Measurements from ENCODE around the gene CSPG4. TPM values are rescaled to one million over a fixed set of nuclear protein-coding genes. Genes with fewer than 3 reads are reported as not detected.

Gene CSPG4
- total and polyA plus RNA-seq, 2 donors (not counting 1 experiment from before 2014, with no cell fraction given): 0.03 to 0.15 TPM

DNA sequence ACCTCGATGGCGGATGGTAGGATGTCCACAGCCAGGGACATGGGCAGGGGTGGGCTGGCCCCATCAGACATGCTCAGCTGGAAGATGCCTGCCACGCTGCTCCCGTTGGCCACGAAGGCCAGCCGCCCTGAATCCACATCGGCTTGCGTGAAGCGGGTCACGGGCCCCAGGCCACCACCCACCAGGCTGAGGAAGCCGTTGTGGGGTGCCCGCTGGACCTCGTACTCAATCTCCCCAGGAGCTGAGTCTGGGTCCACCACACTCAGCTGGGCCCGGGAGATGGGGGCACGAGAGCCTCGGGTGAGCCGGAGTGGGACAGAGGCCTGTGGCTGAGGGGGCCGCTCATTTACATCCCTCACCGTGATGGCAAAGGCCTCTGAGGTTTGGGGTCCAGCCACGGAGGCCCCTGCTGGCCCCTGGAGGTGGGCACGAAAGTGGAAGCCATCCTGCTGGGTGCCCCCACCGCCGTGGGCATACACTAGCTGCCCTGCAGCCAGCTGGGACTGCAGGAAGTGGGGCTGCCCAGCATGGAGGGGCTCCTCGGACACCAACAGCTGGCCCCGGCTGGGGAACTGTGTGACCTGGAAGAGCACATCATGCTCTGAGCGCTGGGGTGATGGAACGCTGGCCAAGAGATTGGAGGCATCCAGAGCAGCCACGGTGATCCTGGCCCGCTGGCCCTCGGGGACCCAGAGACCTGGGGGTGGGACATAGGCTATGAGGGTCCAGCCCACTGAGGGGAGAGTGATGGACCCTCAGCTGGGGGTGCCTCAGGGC lies 35.8 kb downstream of the CSPG4 start:
- Histone ChIP-seq H3K4me2 (replicated peaks; ENCODE audit: low read depth, low read length, poor library complexity, severe bottlenecking) (no peak overlapping the region), H3K9me3 (ENCODE audit: control extremely low read depth in 1 of 3, control insufficient read depth in 2 of 3, insufficient read depth in 1 of 3, low read length in 2 of 3) (no peaks in the 10 kb centered on the region), H3K9ac (ENCODE audit: low read length) (no peak overlapping the region), H3K27ac (ENCODE audit: low read length in 2 of 2) (no peak overlapping the region), H2AFZ (ENCODE audit: insufficient read depth, low read depth, low read length, poor library complexity, severe bottlenecking) (no peak overlapping the region), H3K4me1 (ENCODE audit: control insufficient read depth in 2 of 2, insufficient read depth in 2 of 2, low read length in 2 of 2) (no peaks in the 10 kb centered on the region), H3K36me3 (replicated peaks in 1 of 2; ENCODE audit: control extremely low read depth in 1 of 2, control insufficient read depth in 1 of 2, extremely low read depth in 1 of 2, insufficient read depth in 2 of 2, low read length in 1 of 2) (no peaks in the 10 kb centered on the region), H4K20me1 (ENCODE audit: control insufficient read depth, insufficient read depth, low read length, poor library complexity, severe bottlenecking) (no peaks in the 10 kb centered on the region), H3K27me3 (replicated peaks in 1 of 4; ENCODE audit: control extremely low read depth in 1 of 4, control insufficient read depth in 3 of 4, insufficient read depth in 4 of 4, low read length in 3 of 4) (no peaks in the 10 kb centered on the region), H3K79me2 (ENCODE audit: control insufficient read depth, insufficient read depth, low read length) (no peaks in the 10 kb centered on the region), H3K4me3 (ENCODE audit: control extremely low read depth in 1 of 5, extremely low read depth in 1 of 5, insufficient read depth in 1 of 5, low read depth in 2 of 5, low read length in 4 of 5) (no peak overlapping the region)
- Mint-ChIP-seq H3K4me1 (peaks cover 4% of the 10 kb centered on the region), H3K9me3 (ENCODE audit: insufficient read depth) (no peaks in the 10 kb centered on the region), H3K4me3 (no peak overlapping the region), H3K27ac (no peak overlapping the region), H3K27me3 (no peaks in the 10 kb centered on the region)
- ChIA-PET CTCF (no interaction called here), POLR2A (no interaction called here)
- intact Hi-C loops (cut with micrococcal nuclease): no loop called here
- 90% methylated on average over 29 of the region's 30 CpGs for WGBS (ENCODE audit: insufficient coverage)
- no peak for ATAC-seq (ENCODE audit: low read depth)
- no peak for DNase-seq
- TF ChIP-seq, protein P1, sequence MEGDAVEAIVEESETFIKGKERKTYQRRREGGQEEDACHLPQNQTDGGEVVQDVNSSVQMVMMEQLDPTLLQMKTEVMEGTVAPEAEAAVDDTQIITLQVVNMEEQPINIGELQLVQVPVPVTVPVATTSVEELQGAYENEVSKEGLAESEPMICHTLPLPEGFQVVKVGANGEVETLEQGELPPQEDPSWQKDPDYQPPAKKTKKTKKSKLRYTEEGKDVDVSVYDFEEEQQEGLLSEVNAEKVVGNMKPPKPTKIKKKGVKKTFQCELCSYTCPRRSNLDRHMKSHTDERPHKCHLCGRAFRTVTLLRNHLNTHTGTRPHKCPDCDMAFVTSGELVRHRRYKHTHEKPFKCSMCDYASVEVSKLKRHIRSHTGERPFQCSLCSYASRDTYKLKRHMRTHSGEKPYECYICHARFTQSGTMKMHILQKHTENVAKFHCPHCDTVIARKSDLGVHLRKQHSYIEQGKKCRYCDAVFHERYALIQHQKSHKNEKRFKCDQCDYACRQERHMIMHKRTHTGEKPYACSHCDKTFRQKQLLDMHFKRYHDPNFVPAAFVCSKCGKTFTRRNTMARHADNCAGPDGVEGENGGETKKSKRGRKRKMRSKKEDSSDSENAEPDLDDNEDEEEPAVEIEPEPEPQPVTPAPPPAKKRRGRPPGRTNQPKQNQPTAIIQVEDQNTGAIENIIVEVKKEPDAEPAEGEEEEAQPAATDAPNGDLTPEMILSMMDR (IDR thresholded peaks at IDR 0.05): no peak
- TF ChIP-seq EZH2 (IDR thresholded peaks at IDR 0.05; ENCODE audit: borderline replicate concordance, insufficient read depth, low read depth, low read length, poor library complexity, severe bottlenecking): no peak

DNA sequence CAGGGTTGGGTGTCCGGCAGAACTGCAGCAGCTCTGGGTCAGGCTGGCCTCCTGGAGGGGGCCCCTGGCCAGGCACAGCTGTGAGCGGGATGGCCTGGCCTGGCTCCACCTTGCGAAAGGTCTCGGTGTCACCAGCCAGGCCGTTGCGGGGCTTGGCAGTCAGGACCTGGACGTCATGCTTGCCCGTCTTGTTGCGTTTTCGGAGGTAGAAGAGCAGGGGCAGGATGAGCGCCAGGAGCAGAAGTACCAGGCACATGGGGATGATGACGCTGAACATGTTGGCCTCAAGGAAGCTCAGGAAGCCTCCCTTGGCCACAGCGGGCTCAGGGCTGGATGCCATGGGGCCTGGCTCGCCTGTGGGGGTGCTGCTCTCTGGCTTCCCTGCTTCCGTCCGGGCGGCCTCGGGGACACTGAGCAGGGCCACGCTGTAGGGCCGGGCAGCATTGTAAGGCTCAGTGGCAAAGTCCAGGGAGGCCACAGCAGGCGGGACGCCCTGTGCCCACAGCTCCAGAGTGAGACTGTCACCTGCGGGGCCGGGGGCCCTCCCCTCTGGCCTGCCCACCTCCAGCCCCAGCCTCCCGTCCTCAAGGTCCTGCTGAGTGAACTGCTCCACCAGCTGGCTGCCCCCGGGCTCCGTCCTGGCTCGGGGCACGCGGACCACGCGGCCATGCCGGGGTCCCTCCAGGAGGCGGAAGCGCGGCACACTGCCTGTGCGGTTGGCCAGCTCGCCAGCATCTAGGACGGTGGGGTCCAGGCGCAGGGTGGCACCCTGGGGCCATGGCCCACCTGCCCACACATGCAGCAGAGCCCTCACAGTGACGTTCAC lies 36.9 kb downstream of the CSPG4 start:
- H3K27ac ChIP-seq (ENCODE audit: low read length in 2 of 2): no peak overlapping the region
- H3K27me3 ChIP-seq (replicated peaks in 1 of 4; ENCODE audit: control extremely low read depth in 1 of 4, control insufficient read depth in 3 of 4, insufficient read depth in 4 of 4, low read length in 3 of 4): no peaks in the 10 kb centered on the region
- WGBS (ENCODE audit: insufficient coverage): 95% methylated on average over 41 of the region's 41 CpGs
- no peaks in the 10 kb centered on the region for H3K79me2 ChIP-seq (ENCODE audit: control insufficient read depth, insufficient read depth, low read length)
- no peaks in the 10 kb centered on the region for H3K9me3 ChIP-seq (ENCODE audit: control extremely low read depth in 1 of 3, control insufficient read depth in 2 of 3, insufficient read depth in 1 of 3, low read length in 2 of 3)
- no peak for ATAC-seq (ENCODE audit: low read depth)
- H3K9me3 Mint-ChIP-seq (ENCODE audit: insufficient read depth): no peaks in the 10 kb centered on the region
- no peak overlapping the region for H2AFZ ChIP-seq (ENCODE audit: insufficient read depth, low read depth, low read length, poor library complexity, severe bottlenecking)
- ChIA-PET POLR2A (no interaction called here), CTCF (no interaction called here)
- intact Hi-C loops (cut with micrococcal nuclease): no loop called here
- no peaks in the 10 kb centered on the region for H4K20me1 ChIP-seq (ENCODE audit: control insufficient read depth, insufficient read depth, low read length, poor library complexity, severe bottlenecking)
- H3K4me1 Mint-ChIP-seq: peaks cover 4% of the 10 kb centered on the region
- no peak overlapping the region for H3K4me3 Mint-ChIP-seq
- no peaks in the 10 kb centered on the region for H3K36me3 ChIP-seq (replicated peaks in 1 of 2; ENCODE audit: control extremely low read depth in 1 of 2, control insufficient read depth in 1 of 2, extremely low read depth in 1 of 2, insufficient read depth in 2 of 2, low read length in 1 of 2)
- DNase-seq: no peak
- no peak overlapping the region for H3K4me3 ChIP-seq (ENCODE audit: control extremely low read depth in 1 of 5, extremely low read depth in 1 of 5, insufficient read depth in 1 of 5, low read depth in 2 of 5, low read length in 4 of 5)
- H3K4me2 ChIP-seq (replicated peaks; ENCODE audit: low read depth, low read length, poor library complexity, severe bottlenecking): no peak overlapping the region
- TF ChIP-seq EZH2 (IDR thresholded peaks at IDR 0.05; ENCODE audit: borderline replicate concordance, insufficient read depth, low read depth, low read length, poor library complexity, severe bottlenecking): no peak
- TF ChIP-seq, protein P1 (IDR thresholded peaks at IDR 0.05): no peak
- no peak overlapping the region for H3K9ac ChIP-seq (ENCODE audit: low read length)
- no peaks in the 10 kb centered on the region for H3K4me1 ChIP-seq (ENCODE audit: control insufficient read depth in 2 of 2, insufficient read depth in 2 of 2, low read length in 2 of 2)
- no peak overlapping the region for H3K27ac Mint-ChIP-seq
- no peaks in the 10 kb centered on the region for H3K27me3 Mint-ChIP-seq
